GM18519 (cell line): ENCODE measurements around the gene LRP6.
"Not testable (repeated sequence)": the region's sequence is repeated elsewhere in the genome, so short reads cannot be mapped to it uniquely, and the experiment has no call there.

Experiments
- ATAC-seq: cut with Tn5 transposase; IDR thresholded peaks from one replicate; pipeline ENCODE4 v1.9.1; 2021; ENCODE audit warnings: mild to moderate bottlenecking, moderate library complexity; ENCODE audit not compliant: unreplicated experiment, low FRiP score

Gene LRP6

GRCh38 chr12:12128670-12129069 is 138.2 kb downstream of the LRP6 start:
- no peak for ATAC-seq

- ATAC-seq, result no peak
Measured at GRCh38 chr12:12127304-12127703, 139.5 kb downstream of the LRP6 start.

GRCh38 chr12:12126551-12126950 is 140.3 kb downstream of the LRP6 start:
- ATAC-seq, result no peak

- no peak for ATAC-seq
Measured at GRCh38 chr12:12123036-12123604, 143.7 kb downstream of the LRP6 start.

- ATAC-seq, result no peak
Measured at GRCh38 chr12:12121061-12121460, 145.8 kb downstream of the LRP6 start.

GRCh38 chr12:12116677-12117076 is 150.2 kb downstream of the LRP6 start:
- ATAC-seq, result no peak

GRCh38 chr12:12115514-12115913 is 151.3 kb downstream of the LRP6 start:
- ATAC-seq, result no peak

- not testable (repeated sequence) for ATAC-seq
Measured at GRCh38 chr12:12110923-12111555, 155.8 kb downstream of the LRP6 start.

GRCh38 chr12:12108441-12109058 is 158.3 kb downstream of the LRP6 start:
- ATAC-seq, result no peak

- no peak for ATAC-seq
Measured at GRCh38 chr12:12107678-12108077, 159.2 kb downstream of the LRP6 start.

- ATAC-seq, result no peak
Measured at GRCh38 chr12:12099102-12099501, 167.7 kb downstream of the LRP6 start.

GRCh38 chr12:12098691-12099015 is 168.2 kb downstream of the LRP6 start:
- ATAC-seq, result no peak

- ATAC-seq, result no peak
Measured at GRCh38 chr12:12097891-12098690, 168.8 kb downstream of the LRP6 start.

- ATAC-seq, result no peak
Measured at GRCh38 chr12:12095021-12095420, 171.8 kb downstream of the LRP6 start.

GRCh38 chr12:12094481-12094880 is 172.4 kb downstream of the LRP6 start:
- no peak for ATAC-seq

GRCh38 chr12:12091977-12092663 is 174.7 kb downstream of the LRP6 start:
- no peak for ATAC-seq

GRCh38 chr12:12091071-12091470 is 175.8 kb downstream of the LRP6 start:
- ATAC-seq, result no peak

GRCh38 chr12:12088761-12089160 is 178.1 kb downstream of the LRP6 start:
- ATAC-seq, result no peak

GRCh38 chr12:12088147-12088546 is 178.7 kb downstream of the LRP6 start:
- ATAC-seq, result no peak

- no peak for ATAC-seq
Measured at GRCh38 chr12:12087693-12088034, 179.2 kb downstream of the LRP6 start.
